H1 (cell line): ENCODE measurements around the gene ADAMTS15. TPM values are rescaled to one million over a fixed set of nuclear protein-coding genes. Genes with fewer than 3 reads are reported as not detected.

Experiments used
- CTCF ChIA-PET: fragments of 300-600 bp; sonication (Branson Sonifier 250); formaldehyde crosslinking; loops from one replicate; lab custom pipeline; 2021; ENCODE audit not compliant: partially characterized antibody; lab: Charles Lee
- POLR2A ChIA-PET: fragments of 300-600 bp; sonication (Branson Sonifier 250); formaldehyde crosslinking; loops from one replicate; lab custom pipeline; 2021; ENCODE audit warnings: inconsistent platforms; ENCODE audit not compliant: partially characterized antibody; lab: Charles Lee
- DNase-seq, 2 experiments: peaks; one replicate each; pipeline versions ENCODE4 v3.0.0 to v3.0.0-alpha.2; 2010 to 2022; ENCODE audit warnings: low spot score in 2 of 2, low read depth in 1 of 2, mixed read lengths in 1 of 2
- FAIRE-seq: peaks from 2 replicates; lab custom pipeline; 2011; peaks lifted over from hg19 to GRCh38; lab: Jason Lieb, UNC
- H2AFZ ChIP-seq: 2 replicates; pipeline ENCODE4 v1.8.1; 2012; ENCODE audit warnings: low read length, inconsistent platforms
- H2AK5ac ChIP-seq: 2 replicates; pipeline ENCODE4 v1.6.1; 2013; ENCODE audit warnings: low read depth, low read length
- H2BK120ac ChIP-seq: replicated peaks from 2 replicates; pipeline ENCODE3; 2013; ENCODE audit warnings: low read depth, low read length, inconsistent platforms
- H2BK12ac ChIP-seq: 2 replicates; pipeline ENCODE4 v1.6.1; 2013; ENCODE audit warnings: low read depth, low read length
- H2BK15ac ChIP-seq: 2 replicates; pipeline ENCODE4 v1.6.1; 2013; ENCODE audit warnings: low read length
- H2BK20ac ChIP-seq: 2 replicates; pipeline ENCODE4 v1.6.1; 2013; ENCODE audit warnings: low read length
- H2BK5ac ChIP-seq: 2 replicates; pipeline ENCODE4 v1.6.1; 2013; ENCODE audit warnings: low read depth, low read length
- H3K14ac ChIP-seq: 2 replicates; pipeline ENCODE4 v1.6.1; 2013; ENCODE audit warnings: inconsistent platforms; ENCODE audit not compliant: insufficient read length
- H3K18ac ChIP-seq: 2 replicates; pipeline ENCODE4 v1.6.1; 2013; ENCODE audit warnings: low read length; ENCODE audit errors: extremely low read depth
- H3K23ac ChIP-seq: 2 replicates; pipeline ENCODE4 v1.6.1; 2013; ENCODE audit warnings: inconsistent platforms; ENCODE audit not compliant: insufficient read length
- H3K23me2 ChIP-seq: 2 replicates; pipeline ENCODE4 v1.6.1; 2013; ENCODE audit warnings: low read depth, low read length
- H3K27ac ChIP-seq: 2 replicates; pipeline ENCODE4 v1.6.1; 2011; ENCODE audit warnings: low read depth, low read length, inconsistent platforms
- H3K27me3 ChIP-seq, 4 experiments: replicated peaks in 1 of 4; 1 replicate in 1 of 4; 2 replicates in 3 of 4; pipeline versions ENCODE4 v1.6.1 to v1.8.1; 2011 to 2013; ENCODE audit warnings: low read length in 3 of 4, mild to moderate bottlenecking in 3 of 4, inconsistent platforms in 2 of 4, mixed read lengths in 2 of 4, moderate library complexity in 1 of 4; ENCODE audit not compliant: control insufficient read depth in 3 of 4, insufficient read depth in 3 of 4; ENCODE audit errors: extremely low read depth in 1 of 4
- H3K36me3 ChIP-seq, 4 experiments: 2 replicates each; pipeline versions ENCODE4 v1.6.1 to v1.8.1; 2011 to 2013; ENCODE audit warnings: mild to moderate bottlenecking in 4 of 4, low read length in 3 of 4, moderate library complexity in 2 of 4, control low read depth in 1 of 4, inconsistent platforms in 1 of 4; ENCODE audit not compliant: insufficient read depth in 4 of 4, control insufficient read depth in 2 of 4
- H3K4ac ChIP-seq: replicated peaks from 2 replicates; pipeline ENCODE3; 2013; ENCODE audit warnings: low read length, low read depth, mixed read lengths, inconsistent platforms; ENCODE audit not compliant: insufficient read length
- H3K4me1 ChIP-seq, 4 experiments: replicated peaks in 1 of 4; 1 replicate in 1 of 4; 2 replicates in 3 of 4; pipeline versions ENCODE4 v1.6.1 to v1.8.1; 2011 to 2013; ENCODE audit warnings: low read length in 3 of 4, inconsistent platforms in 2 of 4, mixed read lengths in 1 of 4; ENCODE audit not compliant: insufficient read depth in 4 of 4, control insufficient read depth in 3 of 4
- H3K4me2 ChIP-seq, 2 experiments: 2 replicates each; pipeline versions ENCODE4 v1.6.1 to v1.8.1; 2011 to 2013; ENCODE audit warnings: low read depth in 2 of 2, low read length in 2 of 2, control low read depth in 1 of 2, inconsistent platforms in 1 of 2, mild to moderate bottlenecking in 1 of 2; ENCODE audit not compliant: insufficient read depth in 1 of 2
- H3K4me3 ChIP-seq, 4 experiments: fragments of 200-600, 300-600 bp in 1 of 4; sonication (generic), shearing (Covaris generic), sonication (Bioruptor Twin) in 1 of 4; 2 replicates each; pipeline versions ENCODE4 v1.5.1 to v1.8.1; 2011 to 2016; ENCODE audit warnings: low read length in 4 of 4, low read depth in 3 of 4, control low read depth in 2 of 4, inconsistent platforms in 2 of 4, mild to moderate bottlenecking in 2 of 4, mixed read lengths in 1 of 4, moderate library complexity in 1 of 4; ENCODE audit not compliant: insufficient read depth in 2 of 4; ENCODE audit errors: extremely low read depth in 1 of 4
- H3K56ac ChIP-seq: replicated peaks from 2 replicates; pipeline ENCODE3; 2013; ENCODE audit warnings: low read depth, mild to moderate bottlenecking, mixed read lengths, low read length, inconsistent platforms; ENCODE audit not compliant: insufficient read length
- H3K79me1 ChIP-seq: 2 replicates; pipeline ENCODE4 v1.6.1; 2013; ENCODE audit warnings: low read depth, low read length, control low read depth
- H3K79me2 ChIP-seq, 2 experiments: 2 replicates each; pipeline versions ENCODE4 v1.6.1 to v1.8.1; 2012 to 2013; ENCODE audit warnings: low read length in 2 of 2, mild to moderate bottlenecking in 2 of 2, inconsistent platforms in 1 of 2; ENCODE audit not compliant: insufficient read depth in 2 of 2, control insufficient read depth in 1 of 2
- H3K9ac ChIP-seq, 4 experiments: replicated peaks in 1 of 4; 1 replicate in 1 of 4; 2 replicates in 3 of 4; pipeline versions ENCODE4 v1.6.1 to v1.8.1; 2011 to 2013; ENCODE audit warnings: low read depth in 3 of 4, low read length in 3 of 4, control low read depth in 2 of 4, mild to moderate bottlenecking in 2 of 4, moderate library complexity in 2 of 4, inconsistent platforms in 1 of 4; ENCODE audit errors: extremely low read depth in 1 of 4
- H3K9me3 ChIP-seq, 2 experiments: 2 replicates each; pipeline versions ENCODE4 v1.6.1 to v1.8.1; 2012 to 2013; ENCODE audit warnings: mild to moderate bottlenecking in 2 of 2, moderate library complexity in 2 of 2, control low read depth in 1 of 2, inconsistent platforms in 1 of 2, low read depth in 1 of 2, low read length in 1 of 2, mixed read lengths in 1 of 2; ENCODE audit not compliant: insufficient read depth in 2 of 2
- H4K20me1 ChIP-seq, 2 experiments: replicated peaks in 1 of 2; 2 replicates each; pipeline versions ENCODE3 to v1.8.1; 2011 to 2013; ENCODE audit warnings: inconsistent platforms in 2 of 2, low read length in 2 of 2, mild to moderate bottlenecking in 1 of 2; ENCODE audit not compliant: insufficient read depth in 2 of 2, control insufficient read depth in 1 of 2
- H4K5ac ChIP-seq: 2 replicates; pipeline ENCODE4 v1.6.1; 2013; ENCODE audit warnings: low read length, low read depth, mixed read lengths, inconsistent platforms; ENCODE audit not compliant: insufficient read length
- H4K8ac ChIP-seq: 2 replicates; pipeline ENCODE4 v1.8.0; 2013; ENCODE audit warnings: mild to moderate bottlenecking, moderate library complexity, low read length, inconsistent platforms; ENCODE audit not compliant: insufficient read depth; ENCODE audit errors: extremely low read depth
- H4K91ac ChIP-seq: replicated peaks from 2 replicates; pipeline ENCODE3; 2013; ENCODE audit warnings: low read length, mixed read lengths, inconsistent platforms; ENCODE audit not compliant: insufficient read length
- PHF8 ChIP-seq: fragments of 200-600 bp; sonication (generic); conservative IDR thresholded peaks from 2 replicates; pipeline ENCODE4 v1.7.1; 2012; ENCODE audit warnings: low read depth, mild to moderate bottlenecking, inconsistent platforms, low read length, moderate library complexity
- POU5F1 ChIP-seq: IDR thresholded peaks from 2 replicates; pipeline ENCODE4 v1.6.1; 2011; ENCODE audit warnings: low read depth, mild to moderate bottlenecking, low read length, moderate library complexity
- RFX5 ChIP-seq: IDR thresholded peaks from 2 replicates; pipeline ENCODE4 v1.6.1; 2011; ENCODE audit warnings: low read depth, low read length, improper control_type of control experiment, borderline replicate concordance
- SP1 ChIP-seq: IDR thresholded peaks from 2 replicates; pipeline ENCODE4 v1.6.1; 2011; ENCODE audit warnings: low read depth, low read length
- WGBS, 2 experiments: shearing (Covaris generic) in 1 of 2; methylation state at CpG; one replicate each; pipeline versions ENCODE4 v1.1.6 to v1.1.7; 2013 to 2015; ENCODE audit warnings: low lambda C conversion rate in 2 of 2, mixed read lengths in 2 of 2, inconsistent platforms in 1 of 2, low coverage in 1 of 2, missing lambda C conversion rate in 1 of 2; ENCODE audit not compliant: insufficient replicate concordance in 2 of 2, insufficient coverage in 1 of 2, insufficient read length in 1 of 2; ENCODE audit errors: extremely low coverage in 1 of 2, missing lambda C conversion rate in 1 of 2; 5-methylcytosine and 5-hydroxymethylcytosine counted together
- polyA plus RNA-seq, 7 experiments: library from polyadenylated mRNA; depleted of rRNA in 3 of 7; stranded (reverse) in 5 of 7; unstranded in 2 of 7; fragments of >200 nt in 5 of 7; fragments of 200-250 nt in 2 of 7; gene quantifications; 1 replicate in 5 of 7; 2 replicates in 1 of 7; 4 replicates in 1 of 7; pipeline versions ENCODE4 v1.2.1 to v1.2.3, GENCODE V29; 2011 to 2013; ENCODE audit warnings: missing spikeins in 2 of 7, mixed read lengths in 2 of 7
- total RNA-seq: library from RNA; stranded (reverse); fragmentation: NEBNext Ultra II Directional; extraction: Animal tissue kit (Norgen Biotek cat#: 25700); gene quantifications from 2 replicates; pipeline ENCODE4 v1.2.1, GENCODE V29; 2021
- TF ChIP-seq, protein P1 (sequence below): IDR thresholded peaks from 2 replicates; pipeline ENCODE4 v1.6.1; 2012; ENCODE audit warnings: inconsistent platforms

The ADAMTS15 gene
- total and polyA plus RNA-seq, 2 of the 8 experiments (the other 6 are each of a cell fraction or from before 2014, with no cell fraction given), result 1.7 to 4.7 TPM

DNA sequence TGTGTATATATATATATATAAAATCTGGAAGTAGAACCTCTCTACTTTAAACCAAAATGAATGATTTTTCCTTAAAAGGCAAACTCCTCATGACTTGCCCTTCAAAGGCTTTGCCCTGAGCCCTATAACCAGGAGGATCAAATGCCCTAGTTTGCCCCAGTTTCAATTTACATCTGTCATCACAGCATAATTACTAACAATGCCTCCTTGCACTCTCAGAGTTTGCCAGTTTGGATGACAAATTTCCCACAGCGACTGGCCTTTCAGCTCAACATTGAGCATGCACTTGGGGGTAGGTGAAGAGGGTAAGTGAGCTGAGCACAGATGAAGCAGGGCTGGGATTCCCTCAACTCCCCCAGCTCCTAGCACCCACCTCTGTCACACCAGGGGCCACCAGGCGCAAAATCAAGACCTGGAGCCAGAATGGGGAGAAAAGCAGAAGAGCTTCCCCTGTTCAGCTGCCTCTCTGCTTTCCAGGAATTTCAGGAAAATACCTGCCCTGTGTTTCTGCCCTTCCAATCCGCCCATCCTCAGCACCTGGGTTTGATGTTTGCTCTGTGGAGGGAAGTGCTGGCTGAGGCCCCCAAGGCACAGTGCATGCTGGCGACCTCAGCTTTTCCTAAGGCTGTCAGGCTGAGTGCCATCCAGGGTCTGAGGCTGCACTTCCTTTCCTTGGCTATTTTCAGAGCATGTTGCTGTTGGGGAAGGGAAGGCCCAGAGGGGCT is 67.5 kb downstream of the ADAMTS15 start:
- H4K91ac ChIP-seq, result peak overlapping the region; percentile 18

More for the DNA sequence above, 67.5 kb downstream of the ADAMTS15 start:
- H3K27ac ChIP-seq, result no peak overlapping the region
- no peak for FAIRE-seq
- no peaks in the 10 kb centered on the region for H3K79me2 ChIP-seq
- H3K4me1 ChIP-seq, result peaks cover 6 to 11% (median 7%) of the 10 kb centered on the region in 4 experiments
- H3K9ac ChIP-seq, result no peak overlapping the region
- no peak overlapping the region for H2BK15ac ChIP-seq
- TF ChIP-seq PHF8, result no peak
- no peak for TF ChIP-seq RFX5
- no peak for TF ChIP-seq POU5F1
- peak; percentile 52; the same call in 1 of the 2 replicates for TF ChIP-seq SP1
- TF ChIP-seq, protein P1, sequence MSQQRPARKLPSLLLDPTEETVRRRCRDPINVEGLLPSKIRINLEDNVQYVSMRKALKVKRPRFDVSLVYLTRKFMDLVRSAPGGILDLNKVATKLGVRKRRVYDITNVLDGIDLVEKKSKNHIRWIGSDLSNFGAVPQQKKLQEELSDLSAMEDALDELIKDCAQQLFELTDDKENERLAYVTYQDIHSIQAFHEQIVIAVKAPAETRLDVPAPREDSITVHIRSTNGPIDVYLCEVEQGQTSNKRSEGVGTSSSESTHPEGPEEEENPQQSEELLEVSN, result 0 out of 2 replicates have a peak, but pooled peaks have one; percentile 25
- TF ChIP-seq, all 59 proteins: peak for 2
- Histone ChIP-seq H3K56ac (no peak overlapping the region), H2BK20ac (no peak overlapping the region), H3K4me2 (no peak overlapping the region), H3K9me3 (no peaks in the 10 kb centered on the region), H3K27me3 (no peaks in the 10 kb centered on the region; a peak in 1 of 7 replicates), H3K36me3 (no peaks in the 10 kb centered on the region), H3K18ac (0 out of 2 replicates have a peak overlapping the region, but pooled peaks have one; percentile 11), H3K4ac (no peak overlapping the region), H4K8ac (peak overlapping the region; percentile 26; the same call in 1 of the 2 replicates), H2BK12ac (peak overlapping the region; percentile 0; the same call in 1 of the 2 replicates), H2BK120ac (no peak overlapping the region), H2AK5ac (no peak overlapping the region), H4K20me1 (no peaks in the 10 kb centered on the region), H2BK5ac (peak overlapping the region; percentile 18; the same call in 1 of the 2 replicates), H4K5ac (no peak overlapping the region), H3K4me3 (no peak overlapping the region), H3K14ac (no peak overlapping the region), H2AFZ (0 out of 2 replicates have a peak overlapping the region, but pooled peaks have one; percentile 7), H3K23ac (no peak overlapping the region), H3K23me2 (no peaks in the 10 kb centered on the region; the same call in 1 of the 2 replicates), H3K79me1 (no peaks in the 10 kb centered on the region)
- 68% methylated on average over 4 of the region's 4 CpGs; no CpG with 5 or more reads in 1 of the 2 experiments for WGBS, 2 experiments
- no peak for DNase-seq
- POLR2A ChIA-PET, result interaction anchor here (0.6 to 0.7 kb wide), 2 partner anchors 9 to 34 kb away, joined by 3 read pairs; no protein-coding TSS in a partner anchor
- CTCF ChIA-PET, result interaction anchor here (0.7 to 2.2 kb wide), 9 partner anchors 9 to 388 kb away, joined by 3 to 10 read pairs (median 4); no protein-coding TSS in a partner anchor
